HCT116 (cell line): ENCODE data around the gene RAB3GAP1. TPM values are rescaled to one million over a fixed set of nuclear protein-coding genes. Genes with fewer than 3 reads are reported as not detected.

Experiments used
- ATAC-seq: fragments of 200-7000 bp; cut with Tn5 transposase; 2 replicates; pipeline ENCODE4 v1.9.1; 2020; ENCODE audit warnings: mild to moderate bottlenecking, moderate library complexity
- BruUV-seq: library from RNA; stranded (reverse); fragments of 400-500 nt; replicated peaks from 2 replicates; lab custom pipeline; 2021; lab: Mats Ljungman, UMichigan
- CTCF ChIA-PET: fragments of 300-600 bp; sonication (Branson Sonifier 250); formaldehyde crosslinking; loops from one replicate; lab custom pipeline; 2021; ENCODE audit warnings: antibody characterized with exemption; lab: Charles Lee
- POLR2A ChIA-PET: fragments of 300-600, 350-600 bp; sonication (Branson Sonifier 250); formaldehyde crosslinking; loops from one replicate; lab custom pipeline; 2021; ENCODE audit warnings: antibody characterized with exemption; lab: Charles Lee
- RAD21 ChIA-PET, 2 experiments: fragments of 300-600 bp; sonication (Branson Sonifier 250); formaldehyde crosslinking; loops; one replicate each; lab custom pipeline; 2023; ENCODE audit warnings: low total read pairs in 2 of 2; ENCODE audit not compliant: uncharacterized antibody in 2 of 2, unreplicated experiment in 2 of 2, low non-redundant PET in 1 of 2; lab: Charles Lee
- DNase-seq: peaks from one replicate; pipeline ENCODE4 v3.0.0-alpha.2; 2010; ENCODE audit warnings: low read depth, low spot score
- H2AFZ ChIP-seq: fragments of 200-600 bp; shearing (Covaris generic), sonication (generic); 2 replicates; pipeline ENCODE4 v1.6.1; 2017; ENCODE audit warnings: low read depth, mixed run types, mixed read lengths, antibody characterized with exemption, low read length; ENCODE audit not compliant: poor library complexity, severe bottlenecking
- H3K27ac ChIP-seq: 2 replicates; pipeline ENCODE4 v1.5.1; 2012; ENCODE audit warnings: low read depth, low read length
- H3K27me3 ChIP-seq: fragments of 200-600 bp; sonication (generic); 2 replicates; pipeline ENCODE4 v1.6.1; 2016; ENCODE audit warnings: mixed run types, low read length, mixed read lengths; ENCODE audit not compliant: insufficient read depth
- H3K36me3 ChIP-seq, 2 experiments: fragments of 200-500 bp in 1 of 2; fragments of 200-600 bp in 1 of 2; sonication (Bioruptor generic) in 1 of 2; sonication (generic) in 1 of 2; 2 replicates each; pipeline versions ENCODE4 v1.5.1 to v1.6.1; 2014 to 2016; ENCODE audit warnings: low read length in 2 of 2, inconsistent platforms in 1 of 2, mixed read lengths in 1 of 2, mixed run types in 1 of 2; ENCODE audit not compliant: insufficient read depth in 2 of 2, control insufficient read depth in 1 of 2
- H3K4me1 ChIP-seq, 2 experiments: fragments of 200-600 bp in 1 of 2; sonication (generic) in 1 of 2; 2 replicates each; pipeline versions ENCODE4 v1.5.1 to v1.6.1; 2012 to 2017; ENCODE audit warnings: low read length in 2 of 2, inconsistent platforms in 1 of 2, mild to moderate bottlenecking in 1 of 2, mixed read lengths in 1 of 2, mixed run types in 1 of 2, moderate library complexity in 1 of 2; ENCODE audit not compliant: insufficient read depth in 2 of 2, control insufficient read depth in 1 of 2
- H3K4me2 ChIP-seq: fragments of 200-600 bp; sonication (generic); 2 replicates; pipeline ENCODE4 v1.6.1; 2017; ENCODE audit warnings: mixed run types, low read length, mixed read lengths
- H3K4me3 ChIP-seq, 2 experiments: fragments of 200-600 bp in 1 of 2; sonication (generic) in 1 of 2; replicated peaks in 1 of 2; 2 replicates each; pipeline ENCODE4 v1.5.1; 2011 to 2016; ENCODE audit warnings: low read length in 2 of 2, control low read depth in 1 of 2, low read depth in 1 of 2, mild to moderate bottlenecking in 1 of 2, mixed read lengths in 1 of 2, mixed run types in 1 of 2
- H3K79me2 ChIP-seq: fragments of 200-600 bp; sonication (generic); 2 replicates; pipeline ENCODE4 v1.6.1; 2017; ENCODE audit warnings: mild to moderate bottlenecking, mixed run types, low read length, moderate library complexity, mixed read lengths; ENCODE audit not compliant: insufficient read depth
- H3K9ac ChIP-seq: fragments of 200-600 bp; sonication (generic); 2 replicates; pipeline ENCODE4 v1.6.1; 2016; ENCODE audit warnings: low read length, mixed read lengths
- H3K9me2 ChIP-seq: fragments of 200-600 bp; sonication (generic), shearing (Covaris generic); 2 replicates; pipeline ENCODE4 v1.6.1; 2017; ENCODE audit warnings: mixed run types, mild to moderate bottlenecking, moderate library complexity; ENCODE audit not compliant: insufficient read depth
- H3K9me3 ChIP-seq, 2 experiments: fragments of 200-500 bp in 1 of 2; fragments of 200-600 bp in 1 of 2; sonication (Bioruptor generic) in 1 of 2; sonication (generic) in 1 of 2; 2 replicates each; pipeline ENCODE4 v1.6.1; 2014 to 2017; ENCODE audit warnings: low read length in 2 of 2, mixed read lengths in 2 of 2, inconsistent platforms in 1 of 2, low read depth in 1 of 2, mild to moderate bottlenecking in 1 of 2, mixed run types in 1 of 2, moderate library complexity in 1 of 2; ENCODE audit not compliant: control insufficient read depth in 1 of 2, insufficient read depth in 1 of 2
- H4K20me1 ChIP-seq: fragments of 200-600 bp; sonication (generic), shearing (Covaris generic); 2 replicates; pipeline ENCODE4 v1.6.1; 2017; ENCODE audit warnings: mixed run types, mild to moderate bottlenecking, moderate library complexity; ENCODE audit not compliant: insufficient read depth
- CTCF ChIP-seq, 3 experiments: fragments of 200-600 bp in 1 of 3; sonication (generic) in 1 of 3; IDR thresholded peaks in 2 of 3; conservative IDR thresholded peaks in 1 of 3; 2 replicates each; pipeline ENCODE4 v1.5.1; 2012 to 2017; ENCODE audit warnings: low read depth in 2 of 3, low read length in 2 of 3, antibody characterized with exemption in 1 of 3, borderline replicate concordance in 1 of 3, control low read depth in 1 of 3, mild to moderate bottlenecking in 1 of 3, mixed read lengths in 1 of 3, mixed run types in 1 of 3, moderate library complexity in 1 of 3; ENCODE audit not compliant: insufficient read depth in 1 of 3
- EZH2 ChIP-seq: fragments of 200-600 bp; sonication (generic); IDR thresholded peaks from 2 replicates; pipeline ENCODE4 v1.6.1; 2017; ENCODE audit warnings: antibody characterized with exemption, mixed run types
- EZH2phosphoT487 ChIP-seq: fragments of 200-600 bp; IDR thresholded peaks from 2 replicates; pipeline ENCODE4 v1.6.1; 2018; ENCODE audit warnings: antibody characterized with exemption, borderline replicate concordance
- JUND ChIP-seq: IDR thresholded peaks from 2 replicates; pipeline ENCODE4 v1.6.1; 2012
- POLR2A ChIP-seq: IDR thresholded peaks from 2 replicates; pipeline ENCODE4 v1.7.0; 2011; ENCODE audit warnings: borderline replicate concordance; ENCODE audit not compliant: insufficient read depth, insufficient read length; ENCODE audit errors: extremely low read depth
- POLR2AphosphoS5 ChIP-seq: IDR thresholded peaks from 2 replicates; pipeline ENCODE4 v1.6.1; 2011; ENCODE audit warnings: mild to moderate bottlenecking, low read depth, low read length, moderate library complexity
- RAD21 ChIP-seq: IDR thresholded peaks from 2 replicates; pipeline ENCODE4 v1.6.1; 2012; ENCODE audit warnings: low read depth, mild to moderate bottlenecking
- SIN3A ChIP-seq: IDR thresholded peaks from 2 replicates; pipeline ENCODE4 v1.6.1; 2012; ENCODE audit warnings: low read depth
- SP1 ChIP-seq: IDR thresholded peaks from 2 replicates; pipeline ENCODE4 v1.6.1; 2012; ENCODE audit warnings: low read depth
- SRF ChIP-seq: IDR thresholded peaks from 2 replicates; pipeline ENCODE4 v1.6.1; 2012; ENCODE audit warnings: low read depth
- TCF7L2 ChIP-seq: IDR thresholded peaks from 2 replicates; pipeline ENCODE4 v1.7.0; 2011; ENCODE audit warnings: borderline replicate concordance, inconsistent platforms; ENCODE audit not compliant: insufficient read depth, insufficient read length; ENCODE audit errors: extremely low read depth
- YY1 ChIP-seq: IDR thresholded peaks from 2 replicates; pipeline ENCODE4 v1.6.1; 2011; ENCODE audit warnings: low read length, low read depth, moderate library complexity, mild to moderate bottlenecking; ENCODE audit not compliant: insufficient replicate concordance; ENCODE audit errors: extremely low read depth
- ZBTB33 ChIP-seq: IDR thresholded peaks from 2 replicates; pipeline ENCODE4 v1.6.1; 2011; ENCODE audit warnings: mild to moderate bottlenecking, low read length, moderate library complexity; ENCODE audit not compliant: insufficient replicate concordance; ENCODE audit errors: extremely low read depth
- ZNF274 ChIP-seq: fragments of 200-500 bp; sonication (Bioruptor generic); IDR thresholded peaks from 2 replicates; pipeline ENCODE4 v1.6.1; 2014; ENCODE audit warnings: mild to moderate bottlenecking, low read depth, low read length, inconsistent platforms
- intact Hi-C: fragments of 100-400 bp; cut with micrococcal nuclease; formaldehyde crosslinking; loops from 2 replicates; pipeline ENCODE4 v1.10.0; 2022
- total RNA-seq: library from RNA; stranded (reverse); gene quantifications from one replicate; pipeline ENCODE4 v1.2.1, GENCODE V29; 2021; ENCODE audit not compliant: unreplicated experiment

The RAB3GAP1 gene
- total RNA-seq, 1 experiment from 2014 or later, result 38.5 TPM

GRCh38 chr2:135163306-135163705 lies 111.2 kb downstream of the RAB3GAP1 start:
- Histone ChIP-seq H3K4me3 (no peak overlapping the region), H2AFZ (no peak overlapping the region), H3K36me3 (peaks cover 4 to 11% of the 10 kb centered on the region in 2 experiments; a peak in 2 of 4 replicates), H3K79me2 (no peaks in the 10 kb centered on the region; the same call in 1 of the 2 replicates), H4K20me1 (no peaks in the 10 kb centered on the region), H3K9me3 (no peaks in the 10 kb centered on the region), H3K9me2 (no peaks in the 10 kb centered on the region), H3K9ac (no peak overlapping the region), H3K27me3 (no peaks in the 10 kb centered on the region), H3K27ac (no peak overlapping the region), H3K4me2 (no peak overlapping the region), H3K4me1 (no peaks in the 10 kb centered on the region)
- RAD21 ChIA-PET, result no interaction called here
- TF ChIP-seq YY1, result no peak
- TF ChIP-seq POLR2A, result no peak
- no peak for TF ChIP-seq EZH2
- TF ChIP-seq CTCF (IDR thresholded peaks at IDR 0.05 in 2 of 3, conservative IDR thresholded peaks at IDR 0.05 in 1 of 3; ENCODE audit: borderline replicate concordance in 1 of 3, insufficient read depth in 1 of 3, low read depth in 2 of 3, low read length in 2 of 3), result no peak
- TF ChIP-seq POLR2AphosphoS5, result no peak
- TF ChIP-seq ZBTB33, result no peak
- TF ChIP-seq SIN3A, result no peak
- no peak for TF ChIP-seq TCF7L2
- TF ChIP-seq JUND, result no peak
- no peak for TF ChIP-seq EZH2phosphoT487
- no peak for TF ChIP-seq RAD21
- TF ChIP-seq ZNF274, result no peak
- TF ChIP-seq SRF, result no peak
- no peak for TF ChIP-seq SP1
- ATAC-seq (no peak), DNase-seq (no peak)
- CTCF ChIA-PET, result no interaction called here
- intact Hi-C loops, result loop anchor here (10.0 kb wide), 1 partner anchor 159 kb away; no protein-coding TSS in a partner anchor
- BruUV-seq, result no TSS peak
- POLR2A ChIA-PET, result no interaction called here
